Motor neuron (in vitro differentiated cells): Measurements from ENCODE around the gene PRAF2. TPM values are rescaled to one million over a fixed set of nuclear protein-coding genes. Genes with fewer than 3 reads are reported as not detected.

Experiments used
- ATAC-seq, 8 experiments: fragments of 200-7000 bp; cut with Tn5 transposase; replicated peaks in 6 of 8; 2 replicates each; pipeline ENCODE4 v1.8.0; 2021; ENCODE audit warnings: mild to moderate bottlenecking in 8 of 8, moderate library complexity in 8 of 8
- H3K27ac ChIP-seq, 2 donors: fragments of 250-450 bp; sonication (Bioruptor Pico); 2 replicates each; pipeline ENCODE4 v1.9.0; 2021; ENCODE audit warnings: antibody characterized with exemption in 2 of 2, mild to moderate bottlenecking in 2 of 2, moderate library complexity in 1 of 2
- H3K4me1 ChIP-seq, 2 donors: fragments of 250-450 bp; sonication (Bioruptor Pico); replicated peaks in 1 of 2; 2 replicates each; pipeline ENCODE4 v1.6.1; 2021; ENCODE audit warnings: antibody characterized with exemption in 2 of 2, mild to moderate bottlenecking in 2 of 2, moderate library complexity in 1 of 2
- H3K4me3 ChIP-seq, 5 donors: fragments of 250-450 bp; sonication (Bioruptor Pico); 2 replicates each; pipeline ENCODE4 v1.9.0; 2021; ENCODE audit warnings: antibody characterized with exemption in 5 of 5, mild to moderate bottlenecking in 5 of 5, moderate library complexity in 4 of 5
- WGBS, 10 experiments: fragments of 450-650 bp; shearing (Covaris generic); methylation state at CpG; one replicate each; pipeline ENCODE4 v1.0.0; 2022; 5-methylcytosine and 5-hydroxymethylcytosine counted together
- in situ Hi-C, 9 experiments: fragments of 400-800 bp; cut with MboI; loops; one replicate each; pipeline ENCODE4 v1.15.0; 2021; ENCODE audit warnings: low sequenced_read_pairs in 9 of 9, low pct_unique_long_range_greater_than_20kb in 2 of 9; ENCODE audit not compliant: unreplicated experiment in 9 of 9
- total RNA-seq, 8 experiments: library from RNA; unstranded; fragments of 300-600 nt; gene quantifications; 2 replicates each; pipeline versions ENCODE4 v1.2.3 to v1.2.4, GENCODE V29; 2022

Gene PRAF2
- total RNA-seq, 8 experiments from 2014 or later, result 9.9 to 29.1 (median 14.2) TPM

DNA sequence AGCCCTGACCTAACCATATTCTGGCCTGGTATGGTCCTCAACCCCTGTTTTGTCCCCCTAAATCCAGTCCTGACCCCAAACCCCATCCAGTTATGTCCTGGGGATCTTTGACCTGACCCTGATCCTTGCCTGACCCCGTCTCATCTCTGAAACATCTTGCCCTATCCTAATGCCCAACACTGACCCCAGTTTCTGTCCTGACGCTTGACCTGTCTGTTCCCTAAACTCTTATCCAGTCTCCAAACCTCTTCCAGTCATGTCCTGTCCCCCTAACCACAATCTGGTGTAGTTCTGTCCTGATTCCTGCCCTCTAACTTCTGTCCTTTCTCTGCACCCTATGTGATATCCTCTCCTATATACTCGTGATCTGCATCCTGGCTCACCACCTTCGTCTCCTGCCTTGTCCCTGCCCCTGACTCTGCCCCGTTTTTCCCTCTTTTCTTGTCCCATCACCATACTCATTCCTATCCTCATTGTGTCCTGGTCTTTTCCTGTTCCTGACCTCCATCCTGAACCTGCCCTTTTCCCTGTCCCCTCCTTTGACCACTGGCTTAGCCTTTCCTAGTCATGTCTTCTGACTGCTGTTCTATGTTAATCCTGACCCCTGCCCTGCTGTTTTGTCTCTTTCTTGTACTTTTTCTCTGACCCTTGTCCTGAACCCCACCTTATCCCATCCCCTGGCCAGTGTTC is 19.6 kb downstream of the PRAF2 start:
- Histone ChIP-seq H3K4me3 (peak overlapping the region; percentile 42 to 89 (median 60)), H3K4me1 (no peaks in the 10 kb centered on the region), H3K27ac (peak overlapping the region; percentile 83 to 89)
- no peak for ATAC-seq
- in situ Hi-C loops, result no loop called here
- WGBS, 10 experiments, result 0 to 100% (median 70%) methylated on average over 1 to 4 of the region's 5 CpGs; no CpG with 5 or more reads in 3 of the 10 experiments

DNA sequence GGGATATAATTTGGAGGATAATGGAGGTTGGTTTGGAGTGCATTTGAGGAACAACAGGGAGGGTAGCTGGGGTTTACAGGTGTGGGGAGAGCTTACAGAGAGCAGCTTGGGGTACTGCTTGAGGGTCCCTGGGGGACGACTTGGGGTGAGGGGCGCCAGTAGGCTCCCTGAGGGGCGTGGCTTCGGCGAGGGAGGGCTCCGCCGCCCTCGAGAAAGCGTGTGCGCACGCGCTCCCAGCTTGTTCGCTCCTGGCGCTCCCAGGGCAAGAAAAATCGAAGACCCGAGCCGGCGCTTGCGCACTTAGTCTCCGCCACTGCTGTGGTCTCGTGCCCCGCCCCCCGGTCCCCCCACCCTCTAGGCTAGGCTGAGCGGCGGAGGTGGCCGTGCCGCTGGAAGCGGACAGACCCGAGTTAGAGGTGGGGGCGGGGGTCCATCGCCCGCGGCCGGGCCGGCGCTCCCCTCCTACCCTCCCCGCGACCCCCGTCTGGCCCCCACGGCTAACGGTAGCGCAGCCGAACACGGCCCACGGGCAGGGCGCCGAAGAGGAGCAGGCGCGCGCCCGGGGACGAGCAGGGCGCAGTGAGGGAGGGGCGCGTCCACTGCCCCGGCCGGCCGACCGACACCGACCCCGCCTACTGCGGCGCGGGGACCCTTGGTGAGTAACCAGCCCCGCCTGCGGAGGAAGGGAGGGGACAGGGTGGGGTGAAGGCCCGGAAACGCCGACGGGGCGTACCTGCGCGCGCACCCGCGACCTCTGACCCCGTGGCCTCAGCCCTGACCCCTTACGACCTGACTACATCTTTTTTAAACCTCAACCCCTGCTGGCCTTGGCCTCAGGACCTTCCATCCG is 20.4 kb downstream of the PRAF2 start:
- peak overlapping the region; percentile 42 to 89 (median 60) for H3K4me3 ChIP-seq
- WGBS, 10 experiments, result no CpG with 5 or more reads among the region's 79 CpGs
- in situ Hi-C loops, result no loop called here
- H3K27ac ChIP-seq, result peak overlapping the region; percentile 83 to 89
- peak; percentile 42 to 95 (median 93) for ATAC-seq
- H3K4me1 ChIP-seq, result no peaks in the 10 kb centered on the region

DNA sequence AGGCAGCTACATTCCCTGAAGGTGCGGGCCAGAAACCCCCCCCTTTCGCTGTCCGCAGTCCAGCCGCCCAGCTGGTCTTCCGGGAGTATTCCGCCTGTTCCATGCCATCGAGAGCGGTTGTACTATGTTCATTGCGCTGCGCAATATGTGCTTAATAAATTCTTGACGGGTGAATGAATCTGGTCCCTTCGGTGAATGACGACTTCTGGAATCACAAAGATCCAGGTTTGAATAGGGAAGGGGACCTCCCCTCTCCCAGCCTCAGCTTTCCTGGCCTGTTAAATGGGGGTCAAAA is 29.9 kb downstream of the PRAF2 start:
- no peak for ATAC-seq
- 0 to 72% (median 9%) methylated on average over 1 to 11 of the region's 13 CpGs; no CpG with 5 or more reads in 6 of the 10 experiments for WGBS, 10 experiments
- H3K4me1 ChIP-seq, result peaks cover 15 to 18% of the 10 kb centered on the region in 2 donors
- H3K4me3 ChIP-seq, result peak overlapping the region in 4 of 5 donors; percentile 13 to 29 (median 21)
- peak overlapping the region in 1 of 2 donors; percentile 75 for H3K27ac ChIP-seq
- in situ Hi-C loops, result no loop called here

DNA sequence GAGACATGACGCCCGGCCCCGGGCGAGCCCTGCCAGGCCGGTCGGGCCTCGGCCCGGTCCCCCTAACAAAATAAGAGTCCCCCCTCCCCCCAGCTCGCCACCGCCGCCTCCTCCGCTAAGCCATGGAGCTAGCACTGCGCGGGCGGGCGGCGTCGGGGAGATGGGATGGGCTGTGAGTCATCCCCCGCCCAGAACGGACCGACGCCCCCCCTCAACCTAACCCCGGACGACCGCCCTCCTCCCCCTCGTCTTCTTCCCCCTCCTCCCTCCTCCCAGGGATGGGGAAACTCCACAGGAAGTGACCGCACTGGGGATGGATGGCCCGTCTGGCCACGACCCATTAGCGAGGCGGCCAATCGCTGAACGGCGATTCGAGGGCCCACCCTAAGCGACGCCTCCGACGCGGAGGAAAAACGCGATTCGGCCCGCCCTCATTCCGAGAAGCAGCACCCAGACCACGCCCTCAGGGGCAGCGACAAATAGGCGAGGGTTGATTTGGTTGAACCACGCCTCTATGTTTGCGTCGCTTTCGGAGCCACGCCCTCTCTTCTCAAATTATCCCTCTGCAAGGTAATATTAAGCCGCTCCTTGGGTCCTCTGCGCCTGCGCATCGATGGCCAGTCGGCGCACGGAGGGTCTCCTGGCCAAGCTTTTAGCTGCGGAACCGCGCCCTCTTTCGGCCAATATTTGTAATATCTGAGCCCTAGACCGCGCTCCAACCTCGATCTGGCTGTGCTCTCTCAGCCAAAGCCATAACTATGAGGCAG is 30.4 kb downstream of the PRAF2 start, which contains the start of gene TFE3:
TFE3 (minus strand) TSS at position 138 of the 767 bp plus-strand sequence; CDS start at position 7, 131 bp downstream.
- in situ Hi-C loops, result no loop called here
- 20 to 28% methylated on average over 1 to 21 of the region's 67 CpGs; no CpG with 5 or more reads in 8 of the 10 experiments for WGBS, 10 experiments
- peak; percentile 75 to 91 (median 88) for ATAC-seq
- H3K4me3 ChIP-seq, result peak within 1 kb of the TSS; percentile 50 to 94 (median 83)
- H3K4me1 ChIP-seq, result peaks cover 15 to 18% of the 10 kb centered on the region in 2 donors
- peak within 1 kb of the TSS; percentile 88 to 94 for H3K27ac ChIP-seq

- Histone ChIP-seq H3K4me3 (peak overlapping the region; percentile 50 to 94 (median 83)), H3K27ac (peak overlapping the region; percentile 88 to 94), H3K4me1 (peaks cover 15 to 18% of the 10 kb centered on the region in 2 donors)
- peak in 6 of 8 experiments; percentile 0 to 15 (median 4) for ATAC-seq
- in situ Hi-C loops, result no loop called here
- no CpG with 5 or more reads among the region's 29 CpGs for WGBS, 10 experiments
Observed at GRCh38 chrX:49042581-49043219, 31.1 kb downstream of the PRAF2 start.

- Histone ChIP-seq H3K4me3 (peak overlapping the region; percentile 50 to 94 (median 83)), H3K27ac (peak overlapping the region; percentile 88 to 94), H3K4me1 (peaks cover 15 to 18% of the 10 kb centered on the region in 2 donors)
- in situ Hi-C loops, result no loop called here
- peak in 1 of 8 experiments; percentile 2 for ATAC-seq
- 0 to 8% methylated on average over 1 to 5 of the region's 10 CpGs; no CpG with 5 or more reads in 8 of the 10 experiments for WGBS, 10 experiments
Observed at GRCh38 chrX:49041744-49042580, 31.8 kb downstream of the PRAF2 start.

GRCh38 chrX:49040376-49040955 is 33.3 kb downstream of the PRAF2 start:
- in situ Hi-C loops, result no loop called here
- Histone ChIP-seq H3K4me1 (peaks cover 15 to 18% of the 10 kb centered on the region in 2 donors), H3K4me3 (peak overlapping the region in 3 of 5 donors; percentile 83 to 94 (median 92)), H3K27ac (peak overlapping the region; percentile 27 to 53)
- ATAC-seq, result no peak
- WGBS, 10 experiments, result 0% methylated on average over 1 of the region's 7 CpGs; no CpG with 5 or more reads in 8 of the 10 experiments

DNA sequence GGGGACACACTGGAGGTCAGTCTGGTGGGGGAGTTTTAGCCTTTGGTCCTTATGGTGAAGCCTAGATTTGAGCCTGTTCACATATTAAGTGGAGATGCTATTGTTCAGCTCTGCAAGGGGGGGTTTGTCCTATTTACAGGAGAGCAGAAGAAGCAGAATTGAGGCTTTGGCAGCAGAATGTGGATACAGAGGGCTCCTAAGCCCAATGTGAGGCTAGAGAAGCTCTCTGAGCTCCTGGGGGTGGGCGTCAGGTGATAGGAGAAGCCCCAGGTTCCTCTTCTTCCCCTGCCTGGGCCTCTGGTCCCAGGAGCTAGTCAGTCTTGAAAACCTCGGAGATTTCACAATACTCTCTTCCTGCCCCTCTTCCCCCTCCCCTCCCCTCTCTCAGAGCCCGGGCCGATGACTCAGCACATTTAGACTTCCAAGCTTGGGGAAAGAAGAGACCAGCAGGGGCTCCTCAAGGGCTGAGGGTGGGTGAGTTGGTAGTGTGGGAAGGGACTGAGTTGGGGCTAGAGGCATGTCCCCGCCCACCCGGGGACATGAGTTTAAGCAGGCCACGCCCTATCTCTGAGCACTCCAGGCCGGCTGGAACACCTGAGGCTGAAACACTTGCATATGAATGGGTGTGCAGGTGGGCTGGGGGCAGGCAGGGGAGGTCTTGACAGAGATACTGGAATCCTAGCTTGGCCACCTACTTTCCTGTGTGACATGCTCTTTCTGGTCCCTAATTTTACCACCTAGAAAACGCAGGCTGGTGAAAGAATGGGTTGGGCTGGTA is 34.0 kb downstream of the PRAF2 start:
- peak overlapping the region in 3 of 5 donors; percentile 83 to 94 (median 92) for H3K4me3 ChIP-seq

DNA sequence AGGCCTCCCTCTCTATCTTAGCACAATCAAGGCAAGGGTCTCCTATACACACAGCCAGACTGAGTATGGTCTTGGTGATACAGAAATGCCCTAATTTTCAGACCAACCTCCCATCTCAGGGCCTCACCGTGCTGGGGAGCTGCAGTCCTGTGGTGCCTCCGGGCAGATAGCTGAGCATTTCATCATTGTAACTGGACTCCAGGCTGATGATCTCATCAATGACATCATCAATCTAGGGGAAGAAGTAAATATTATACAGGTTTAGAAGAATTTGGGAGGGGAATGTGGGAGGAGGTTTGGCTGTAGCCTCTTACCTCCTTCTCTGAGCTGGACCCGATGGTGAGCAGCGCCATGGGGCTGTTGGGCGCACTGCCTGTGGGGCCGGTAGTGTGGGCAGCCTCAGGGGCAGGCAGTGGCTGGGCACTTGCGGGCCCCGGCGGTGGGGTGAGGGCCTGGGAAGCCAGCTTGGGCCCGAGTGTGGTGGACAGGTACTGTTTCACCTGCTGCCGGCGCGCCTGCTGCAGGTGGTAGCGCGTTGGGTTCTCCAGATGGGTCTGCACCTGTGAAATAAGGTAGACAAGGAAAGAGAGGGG is 35.8 kb downstream of the PRAF2 start:
- in situ Hi-C loops, result no loop called here
- 93 to 100% methylated on average over 1 to 3 of the region's 15 CpGs; no CpG with 5 or more reads in 8 of the 10 experiments for WGBS, 10 experiments
- Histone ChIP-seq H3K4me3 (no peak overlapping the region), H3K27ac (no peak overlapping the region), H3K4me1 (peaks cover 15 to 18% of the 10 kb centered on the region in 2 donors)
- ATAC-seq, result peak in 2 of 8 experiments; percentile 6 to 11

More for the DNA sequence above, 34.0 kb downstream of the PRAF2 start:
- ATAC-seq, result peak; percentile 5 to 49 (median 32)
- H3K4me1 ChIP-seq, result peaks cover 15 to 18% of the 10 kb centered on the region in 2 donors
- in situ Hi-C loops, result no loop called here
- 0% methylated on average over 1 of the region's 9 CpGs; no CpG with 5 or more reads in 8 of the 10 experiments for WGBS, 10 experiments
- peak overlapping the region; percentile 68 to 82 for H3K27ac ChIP-seq

- no peak for ATAC-seq
- in situ Hi-C loops, result no loop called here
- H3K4me3 ChIP-seq, result no peak overlapping the region
- H3K4me1 ChIP-seq, result no peaks in the 10 kb centered on the region
- H3K27ac ChIP-seq, result no peak overlapping the region
- WGBS, 10 experiments, result no CpG with 5 or more reads among the region's 6 CpGs
Observed at GRCh38 chrX:49030283-49030682, 43.5 kb downstream of the PRAF2 start.
